8988T (cell line): ENCODE measurements around the gene NAA25.
"Not testable (repeated sequence)": the region's sequence is repeated elsewhere in the genome, so short reads cannot be mapped to it uniquely, and the experiment has no call there.

Experiments used
- DNase-seq: peaks from one replicate; pipeline ENCODE4 v3.0.0; 2011

NAA25 gene

GRCh38 chr12:112116232-112117060, 7.9 kb upstream of the NAA25 start:
- DNase-seq: no peak

GRCh38 chr12:112115259-112116045, 6.9 kb upstream of the NAA25 start:
- no peak for DNase-seq

GRCh38 chr12:112112409-112113133, 4.0 kb upstream of the NAA25 start:
- DNase-seq: no peak

GRCh38 chr12:112111931-112112330, 3.3 kb upstream of the NAA25 start:
- DNase-seq: no peak

- DNase-seq: not testable (repeated sequence)
These were observed 2.4 kb upstream of the NAA25 start for GRCh38 chr12:112110787-112111662.

- DNase-seq: no peak
These were observed 1.0 kb downstream of the NAA25 start for GRCh38 chr12:112107306-112108201.

GRCh38 chr12:112105891-112106290, 2.7 kb downstream of the NAA25 start:
- DNase-seq: no peak

- DNase-seq: no peak
These were observed 4.7 kb downstream of the NAA25 start for GRCh38 chr12:112103758-112104503.

GRCh38 chr12:112102746-112103145, 5.8 kb downstream of the NAA25 start:
- DNase-seq: not testable (repeated sequence)

GRCh38 chr12:112102127-112102526, 6.5 kb downstream of the NAA25 start:
- DNase-seq: no peak

GRCh38 chr12:112100500-112100899, 8.1 kb downstream of the NAA25 start:
- not testable (repeated sequence) for DNase-seq

- DNase-seq: no peak
These were observed 10.9 kb downstream of the NAA25 start for GRCh38 chr12:112097641-112098040.

- no peak for DNase-seq
These were observed 11.9 kb downstream of the NAA25 start for GRCh38 chr12:112096667-112097066.

GRCh38 chr12:112096070-112096469, 12.5 kb downstream of the NAA25 start:
- no peak for DNase-seq

- no peak for DNase-seq
These were observed 17.0 kb downstream of the NAA25 start for GRCh38 chr12:112091563-112091962.

GRCh38 chr12:112087851-112088250, 20.7 kb downstream of the NAA25 start:
- no peak for DNase-seq

- DNase-seq: no peak
These were observed 21.3 kb downstream of the NAA25 start for GRCh38 chr12:112087055-112087850.

- no peak for DNase-seq
These were observed 42.0 kb downstream of the NAA25 start for GRCh38 chr12:112066566-112066965.

- no peak for DNase-seq
These were observed 45.3 kb downstream of the NAA25 start for GRCh38 chr12:112063273-112063672.

GRCh38 chr12:112061137-112061536, 47.4 kb downstream of the NAA25 start:
- DNase-seq: no peak
